ENCODE results near the gene HRH1. TPM values are rescaled to one million over a fixed set of nuclear protein-coding genes. Genes with fewer than 3 reads are reported as not detected.

The HRH1 gene
- total RNA-seq, 1 donor from 2014 or later: 2.6 TPM

- no peak for TF ChIP-seq CTCF (IDR thresholded peaks at IDR 0.05; ENCODE audit: insufficient read depth, low read length, severe bottlenecking)
- peak; percentile 59 for DNase-seq (ENCODE audit: low read depth)
- Histone ChIP-seq H3K36me3 (ENCODE audit: control insufficient read depth, insufficient read depth, low read length) (no peaks in the 10 kb centered on the region), H3K4me3 (ENCODE audit: low read depth, low read length) (no peak overlapping the region), H3K27me3 (ENCODE audit: control insufficient read depth, insufficient read depth, low read length) (no peaks in the 10 kb centered on the region)
- peak; percentile 62 for FAIRE-seq
Measured at GRCh38 chr3:11146773-11147660, 7.3 kb upstream of the HRH1 start.

GRCh38 chr3:11150256-11150655, 4.0 kb upstream of the HRH1 start:
- TF ChIP-seq CTCF (IDR thresholded peaks at IDR 0.05; ENCODE audit: insufficient read depth, low read length, severe bottlenecking): no peak
- no peak for FAIRE-seq

GRCh38 chr3:11152301-11152700, 2.0 kb upstream of the HRH1 start:
- H3K36me3 ChIP-seq (ENCODE audit: control insufficient read depth, insufficient read depth, low read length): no peaks in the 10 kb centered on the region
- no peaks in the 10 kb centered on the region for H3K27me3 ChIP-seq (ENCODE audit: control insufficient read depth, insufficient read depth, low read length)
- H3K4me3 ChIP-seq (ENCODE audit: low read depth, low read length): no peak overlapping the region
- no peak for TF ChIP-seq CTCF (IDR thresholded peaks at IDR 0.05; ENCODE audit: insufficient read depth, low read length, severe bottlenecking)
- FAIRE-seq (no peak), DNase-seq (ENCODE audit: low read depth) (no peak)

More at GRCh38 chr3:11150256-11150655, 4.0 kb upstream of the HRH1 start:
- Histone ChIP-seq H3K36me3 (ENCODE audit: control insufficient read depth, insufficient read depth, low read length) (no peaks in the 10 kb centered on the region), H3K4me3 (ENCODE audit: low read depth, low read length) (no peak overlapping the region), H3K27me3 (ENCODE audit: control insufficient read depth, insufficient read depth, low read length) (no peaks in the 10 kb centered on the region)
- no peak for DNase-seq (ENCODE audit: low read depth)

- TF ChIP-seq CTCF (IDR thresholded peaks at IDR 0.05; ENCODE audit: insufficient read depth, low read length, severe bottlenecking): peak; percentile 36
- DNase-seq (ENCODE audit: low read depth) (peak; percentile 37), FAIRE-seq (no peak)
- H3K27me3 ChIP-seq (ENCODE audit: control insufficient read depth, insufficient read depth, low read length): no peaks in the 10 kb centered on the region
- peak overlapping the region; percentile 60 for H3K4me3 ChIP-seq (ENCODE audit: low read depth, low read length)
- no peaks in the 10 kb centered on the region for H3K36me3 ChIP-seq (ENCODE audit: control insufficient read depth, insufficient read depth, low read length)
Measured at GRCh38 chr3:11154953-11155325, 646 bp downstream of the HRH1 start.

- DNase-seq (ENCODE audit: low read depth): peak; percentile 79
- H3K4me3 ChIP-seq (ENCODE audit: low read depth, low read length): peak overlapping the region; percentile 60
- TF ChIP-seq CTCF (IDR thresholded peaks at IDR 0.05; ENCODE audit: insufficient read depth, low read length, severe bottlenecking): peak; percentile 85
- FAIRE-seq: no peak
- no peaks in the 10 kb centered on the region for H3K27me3 ChIP-seq (ENCODE audit: control insufficient read depth, insufficient read depth, low read length)
- no peaks in the 10 kb centered on the region for H3K36me3 ChIP-seq (ENCODE audit: control insufficient read depth, insufficient read depth, low read length)
Measured at GRCh38 chr3:11155341-11156025, 1.2 kb downstream of the HRH1 start.
